Measurements from ENCODE around the gene TMCC1. TPM values are rescaled to one million over a fixed set of nuclear protein-coding genes. Genes with fewer than 3 reads are reported as not detected.

Gene TMCC1
- total RNA-seq, 2 experiments from 2014 or later: 33.3 to 33.8 TPM

GRCh38 chr3:129936757-129937156, 43.2 kb upstream of the TMCC1 start:
- H3K4me1 ChIP-seq (ENCODE audit: insufficient read depth, low read length): peaks cover 9% of the 10 kb centered on the region
- no peaks in the 10 kb centered on the region for H3K36me3 ChIP-seq (ENCODE audit: insufficient read depth, low read length)
- Mint-ChIP-seq H3K4me1 (ENCODE audit: low read depth) (peaks cover 16% of the 10 kb centered on the region), H3K4me3 (peak overlapping the region; percentile 70), H3K9me3 (no peaks in the 10 kb centered on the region), H3K27ac (peak overlapping the region; percentile 36), H3K36me3 (ENCODE audit: low read depth) (no peaks in the 10 kb centered on the region), H3K27me3 (peaks cover 3% of the 10 kb centered on the region)
- H3K27me3 ChIP-seq (ENCODE audit: control insufficient read depth in 1 of 2, insufficient read depth in 2 of 2, low read length in 2 of 2): no peaks in the 10 kb centered on the region
- no peaks in the 10 kb centered on the region for H3K9me3 ChIP-seq (ENCODE audit: control insufficient read depth in 1 of 2, insufficient read depth in 1 of 2, low read length in 2 of 2)
- H3K27ac ChIP-seq (ENCODE audit: low read depth in 1 of 2, low read length in 2 of 2): no peak overlapping the region
- peak overlapping the region; percentile 40 for H3K4me3 ChIP-seq (ENCODE audit: low read length)
- TF ChIP-seq, protein P1, sequence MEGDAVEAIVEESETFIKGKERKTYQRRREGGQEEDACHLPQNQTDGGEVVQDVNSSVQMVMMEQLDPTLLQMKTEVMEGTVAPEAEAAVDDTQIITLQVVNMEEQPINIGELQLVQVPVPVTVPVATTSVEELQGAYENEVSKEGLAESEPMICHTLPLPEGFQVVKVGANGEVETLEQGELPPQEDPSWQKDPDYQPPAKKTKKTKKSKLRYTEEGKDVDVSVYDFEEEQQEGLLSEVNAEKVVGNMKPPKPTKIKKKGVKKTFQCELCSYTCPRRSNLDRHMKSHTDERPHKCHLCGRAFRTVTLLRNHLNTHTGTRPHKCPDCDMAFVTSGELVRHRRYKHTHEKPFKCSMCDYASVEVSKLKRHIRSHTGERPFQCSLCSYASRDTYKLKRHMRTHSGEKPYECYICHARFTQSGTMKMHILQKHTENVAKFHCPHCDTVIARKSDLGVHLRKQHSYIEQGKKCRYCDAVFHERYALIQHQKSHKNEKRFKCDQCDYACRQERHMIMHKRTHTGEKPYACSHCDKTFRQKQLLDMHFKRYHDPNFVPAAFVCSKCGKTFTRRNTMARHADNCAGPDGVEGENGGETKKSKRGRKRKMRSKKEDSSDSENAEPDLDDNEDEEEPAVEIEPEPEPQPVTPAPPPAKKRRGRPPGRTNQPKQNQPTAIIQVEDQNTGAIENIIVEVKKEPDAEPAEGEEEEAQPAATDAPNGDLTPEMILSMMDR (IDR thresholded peaks at IDR 0.05): no peak
- ChIA-PET CTCF (no interaction called here), POLR2A (no interaction called here)
- DNase-seq (peak in 5 of 14 experiments; percentile 3 to 69 (median 56)), ATAC-seq (ENCODE audit: poor library complexity) (peak; percentile 88)
- intact Hi-C loops (cut with DNase I, micrococcal nuclease): loop anchor here (10.0 kb wide), 2 partner anchors 112 to 168 kb away; no protein-coding TSS in a partner anchor

DNA sequence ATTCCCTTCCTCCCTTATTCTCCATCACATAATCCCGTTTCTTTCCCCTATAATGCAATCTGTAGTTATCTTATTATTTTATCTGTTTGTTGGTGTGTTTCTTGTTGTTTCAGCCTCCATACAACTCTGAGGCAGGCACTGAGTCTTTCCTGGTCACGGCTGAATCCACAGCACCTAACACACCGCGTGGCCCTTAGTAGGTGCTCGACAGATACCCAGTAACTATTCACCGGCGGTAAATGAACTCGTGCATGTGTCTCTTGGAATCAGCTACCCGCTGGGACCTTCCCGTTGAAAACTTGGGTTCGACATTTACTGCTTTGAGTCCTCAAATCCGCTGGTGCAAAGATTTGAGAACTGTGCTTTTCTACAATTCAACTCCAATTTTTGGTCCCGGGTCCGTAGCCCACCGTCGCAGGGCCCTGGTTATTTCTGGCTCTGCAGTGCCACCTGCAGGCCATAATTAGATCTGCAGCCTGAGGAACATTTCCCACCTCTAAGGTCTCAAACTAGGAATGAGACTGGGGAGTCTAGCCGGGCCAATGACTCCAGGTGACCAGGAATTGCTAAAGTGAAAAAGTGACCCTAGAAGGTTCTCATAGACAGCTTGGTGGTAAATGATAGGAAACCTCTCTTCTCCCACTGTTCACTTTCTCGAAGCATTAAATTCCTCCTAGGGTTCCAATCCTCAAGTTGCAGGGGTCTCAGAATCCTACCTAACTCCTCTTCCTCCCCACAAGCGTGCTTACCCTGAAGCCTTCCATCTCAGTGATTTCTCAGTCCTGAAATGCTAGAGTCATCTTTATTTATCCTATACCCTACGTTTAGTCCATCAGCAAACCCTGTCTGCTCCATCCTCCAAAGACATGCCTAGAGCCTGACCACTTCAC, 41.0 kb upstream of the TMCC1 start:
- H3K27ac Mint-ChIP-seq: no peak overlapping the region
- Histone ChIP-seq H3K4me1 (ENCODE audit: insufficient read depth, low read length) (peaks cover 9% of the 10 kb centered on the region), H3K36me3 (ENCODE audit: insufficient read depth, low read length) (no peaks in the 10 kb centered on the region), H3K4me3 (ENCODE audit: low read length) (no peak overlapping the region), H3K27me3 (ENCODE audit: control insufficient read depth in 1 of 2, insufficient read depth in 2 of 2, low read length in 2 of 2) (no peaks in the 10 kb centered on the region), H3K9me3 (ENCODE audit: control insufficient read depth in 1 of 2, insufficient read depth in 1 of 2, low read length in 2 of 2) (peaks cover 4 to 5% of the 10 kb centered on the region in 2 experiments), H3K27ac (ENCODE audit: low read depth in 1 of 2, low read length in 2 of 2) (no peak overlapping the region)
- H3K36me3 Mint-ChIP-seq (ENCODE audit: low read depth): peaks cover 7% of the 10 kb centered on the region
- H3K27me3 Mint-ChIP-seq: peaks cover 3% of the 10 kb centered on the region
- TF ChIP-seq, protein P1 (IDR thresholded peaks at IDR 0.05): peak; percentile 98
- ATAC-seq (ENCODE audit: poor library complexity) (no peak), DNase-seq (peak in 12 of 14 experiments; percentile 4 to 71 (median 16))
- ChIA-PET POLR2A (no interaction called here), CTCF (interaction anchor here (1.5 kb wide), 1 partner anchor 307 kb away, joined by 4 read pairs; no protein-coding TSS in a partner anchor)
- H3K4me3 Mint-ChIP-seq: no peak overlapping the region
- peaks cover 7% of the 10 kb centered on the region for H3K9me3 Mint-ChIP-seq
- intact Hi-C loops (cut with DNase I, micrococcal nuclease): loop anchor here (1.0 to 10.0 kb wide), 9 partner anchors 42 to 552 kb away; partner anchors contain the start of gene TMCC1 (in 1 of the 2)
- peaks cover 16% of the 10 kb centered on the region for H3K4me1 Mint-ChIP-seq (ENCODE audit: low read depth)

GRCh38 chr3:129933471-129933870, 40.0 kb upstream of the TMCC1 start:
- Histone ChIP-seq H3K36me3 (ENCODE audit: insufficient read depth, low read length) (no peaks in the 10 kb centered on the region), H3K4me1 (ENCODE audit: insufficient read depth, low read length) (peaks cover 9% of the 10 kb centered on the region), H3K4me3 (ENCODE audit: low read length) (no peak overlapping the region), H3K27me3 (ENCODE audit: control insufficient read depth in 1 of 2, insufficient read depth in 2 of 2, low read length in 2 of 2) (no peaks in the 10 kb centered on the region), H3K9me3 (ENCODE audit: control insufficient read depth in 1 of 2, insufficient read depth in 1 of 2, low read length in 2 of 2) (peaks cover 8 to 10% of the 10 kb centered on the region in 2 experiments), H3K27ac (ENCODE audit: low read depth in 1 of 2, low read length in 2 of 2) (no peak overlapping the region)
- DNase-seq (no peak), ATAC-seq (ENCODE audit: poor library complexity) (no peak)
- Mint-ChIP-seq H3K4me1 (ENCODE audit: low read depth) (peaks cover 16% of the 10 kb centered on the region), H3K9me3 (peaks cover 9% of the 10 kb centered on the region), H3K4me3 (no peak overlapping the region), H3K27me3 (peaks cover 3% of the 10 kb centered on the region), H3K27ac (no peak overlapping the region), H3K36me3 (ENCODE audit: low read depth) (peaks cover 9% of the 10 kb centered on the region)
- ChIA-PET POLR2A (no interaction called here), CTCF (interaction anchor here (1.5 kb wide), 1 partner anchor 306 kb away, joined by 4 read pairs; no protein-coding TSS in a partner anchor)
- intact Hi-C loops (cut with DNase I, micrococcal nuclease): loop anchor here (5.0 to 10.0 kb wide), 5 partner anchors 41 to 551 kb away; partner anchors contain the start of gene TMCC1 (in 1 of the 2)
- TF ChIP-seq, protein P1 (IDR thresholded peaks at IDR 0.05): no peak
